ENCODE results near the gene PI16.

PI16 gene

DNA sequence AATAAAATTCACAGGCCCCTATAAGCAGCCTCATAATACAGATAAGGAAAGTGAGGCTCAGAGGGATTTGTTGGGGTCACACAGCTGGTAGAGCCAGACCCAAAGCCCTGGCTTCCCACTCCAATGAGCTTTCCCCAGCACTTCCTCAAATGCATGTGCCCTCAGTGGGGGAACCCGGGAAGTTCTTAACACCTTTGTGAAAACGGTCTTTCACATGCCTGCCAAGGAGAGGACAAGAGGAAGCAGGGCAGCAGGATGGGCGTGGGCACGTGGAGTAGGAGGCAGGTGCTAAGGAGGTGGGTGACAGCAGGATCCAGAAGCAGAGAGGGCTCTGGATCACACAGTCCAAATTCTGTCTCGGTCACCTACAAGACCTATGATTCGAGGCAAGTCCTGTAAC is 598 bp downstream of the PI16 start:
- no peak overlapping the region for H3K4me3 ChIP-seq (ENCODE audit: control insufficient read depth, low read depth, low read length)
- no peak for DNase-seq (ENCODE audit: low read depth)
- TF ChIP-seq, protein P1, sequence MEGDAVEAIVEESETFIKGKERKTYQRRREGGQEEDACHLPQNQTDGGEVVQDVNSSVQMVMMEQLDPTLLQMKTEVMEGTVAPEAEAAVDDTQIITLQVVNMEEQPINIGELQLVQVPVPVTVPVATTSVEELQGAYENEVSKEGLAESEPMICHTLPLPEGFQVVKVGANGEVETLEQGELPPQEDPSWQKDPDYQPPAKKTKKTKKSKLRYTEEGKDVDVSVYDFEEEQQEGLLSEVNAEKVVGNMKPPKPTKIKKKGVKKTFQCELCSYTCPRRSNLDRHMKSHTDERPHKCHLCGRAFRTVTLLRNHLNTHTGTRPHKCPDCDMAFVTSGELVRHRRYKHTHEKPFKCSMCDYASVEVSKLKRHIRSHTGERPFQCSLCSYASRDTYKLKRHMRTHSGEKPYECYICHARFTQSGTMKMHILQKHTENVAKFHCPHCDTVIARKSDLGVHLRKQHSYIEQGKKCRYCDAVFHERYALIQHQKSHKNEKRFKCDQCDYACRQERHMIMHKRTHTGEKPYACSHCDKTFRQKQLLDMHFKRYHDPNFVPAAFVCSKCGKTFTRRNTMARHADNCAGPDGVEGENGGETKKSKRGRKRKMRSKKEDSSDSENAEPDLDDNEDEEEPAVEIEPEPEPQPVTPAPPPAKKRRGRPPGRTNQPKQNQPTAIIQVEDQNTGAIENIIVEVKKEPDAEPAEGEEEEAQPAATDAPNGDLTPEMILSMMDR (conservative IDR thresholded peaks at IDR 0.05; ENCODE audit: control insufficient read depth, insufficient read depth, low read depth, low read length), result no peak

GRCh38 chr6:36955671-36956445 is 1.3 kb downstream of the PI16 start:
- no peak overlapping the region for H3K4me3 ChIP-seq (ENCODE audit: control insufficient read depth, low read depth, low read length)
- TF ChIP-seq, protein P1 (conservative IDR thresholded peaks at IDR 0.05; ENCODE audit: control insufficient read depth, insufficient read depth, low read depth, low read length), result no peak
- DNase-seq (ENCODE audit: low read depth), result peak; percentile 20

GRCh38 chr6:36956446-36956820 is 1.9 kb downstream of the PI16 start:
- no peak for DNase-seq (ENCODE audit: low read depth)

DNA sequence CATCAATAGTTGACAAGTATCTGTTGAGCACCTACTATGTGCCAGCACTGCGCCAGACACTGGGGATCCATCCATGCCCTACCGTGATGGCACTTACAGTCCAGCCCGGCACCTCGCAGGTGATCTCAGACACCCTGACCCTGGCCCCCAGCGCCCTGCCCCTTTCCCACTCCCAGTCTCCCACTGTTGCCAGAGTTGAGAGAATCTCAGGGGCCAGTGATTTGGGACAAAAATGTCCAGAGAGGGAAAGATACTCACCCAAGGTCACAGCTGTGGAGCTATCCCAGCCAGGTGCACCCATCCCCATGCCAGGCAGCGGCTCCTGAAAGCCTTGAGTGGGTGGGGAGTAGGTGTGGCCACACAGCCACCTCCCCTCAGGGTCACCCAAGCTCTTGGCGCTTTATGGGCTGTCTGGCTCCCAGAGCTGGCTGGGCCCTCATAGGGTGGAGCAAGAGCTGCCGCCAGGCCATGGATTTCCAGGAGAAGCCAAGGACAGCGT is 3.3 kb downstream of the PI16 start:
- no peak overlapping the region for H3K4me3 ChIP-seq (ENCODE audit: control insufficient read depth, low read depth, low read length)
- no peak for DNase-seq (ENCODE audit: low read depth)
- TF ChIP-seq, protein P1 (conservative IDR thresholded peaks at IDR 0.05; ENCODE audit: control insufficient read depth, insufficient read depth, low read depth, low read length), result no peak

More at GRCh38 chr6:36956446-36956820, 1.9 kb downstream of the PI16 start:
- H3K4me3 ChIP-seq (ENCODE audit: control insufficient read depth, low read depth, low read length), result no peak overlapping the region
- TF ChIP-seq, protein P1 (conservative IDR thresholded peaks at IDR 0.05; ENCODE audit: control insufficient read depth, insufficient read depth, low read depth, low read length), result no peak

DNA sequence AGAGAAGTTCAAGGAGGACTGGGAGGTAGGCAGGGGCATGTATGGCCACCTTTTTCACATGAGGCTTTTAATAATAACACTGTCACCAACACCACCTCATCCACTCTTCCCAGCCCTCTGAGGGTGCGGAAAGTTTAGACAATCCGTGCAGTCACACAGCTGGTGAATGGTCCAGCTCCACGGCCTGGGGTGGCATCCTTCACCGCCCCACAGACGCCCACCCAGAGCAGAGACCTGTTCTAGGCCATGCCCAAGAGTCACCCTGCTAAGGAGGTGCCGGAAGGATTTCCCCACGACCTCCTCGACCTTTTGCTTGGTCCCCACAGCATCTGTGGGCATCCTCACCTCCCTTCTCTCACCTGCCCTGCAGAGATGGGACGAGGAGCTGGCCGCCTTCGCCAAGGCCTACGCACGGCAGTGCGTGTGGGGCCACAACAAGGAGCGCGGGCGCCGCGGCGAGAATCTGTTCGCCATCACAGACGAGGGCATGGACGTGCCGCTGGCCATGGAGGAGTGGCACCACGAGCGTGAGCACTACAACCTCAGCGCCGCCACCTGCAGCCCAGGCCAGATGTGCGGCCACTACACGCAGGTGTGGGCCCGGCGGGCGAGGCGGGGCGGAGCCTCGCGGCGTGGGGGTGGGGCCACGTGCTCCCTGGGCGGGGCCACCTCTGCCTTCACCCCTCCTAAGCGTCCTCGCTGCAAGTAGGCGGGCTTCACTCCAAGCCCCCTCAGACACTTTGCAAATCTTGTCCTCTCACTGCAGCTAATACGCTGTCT is 4.4 kb downstream of the PI16 start:
- H3K4me3 ChIP-seq (ENCODE audit: control insufficient read depth, low read depth, low read length), result no peak overlapping the region
- TF ChIP-seq, protein P1 (conservative IDR thresholded peaks at IDR 0.05; ENCODE audit: control insufficient read depth, insufficient read depth, low read depth, low read length), result no peak
- DNase-seq (ENCODE audit: low read depth), result no peak

DNA sequence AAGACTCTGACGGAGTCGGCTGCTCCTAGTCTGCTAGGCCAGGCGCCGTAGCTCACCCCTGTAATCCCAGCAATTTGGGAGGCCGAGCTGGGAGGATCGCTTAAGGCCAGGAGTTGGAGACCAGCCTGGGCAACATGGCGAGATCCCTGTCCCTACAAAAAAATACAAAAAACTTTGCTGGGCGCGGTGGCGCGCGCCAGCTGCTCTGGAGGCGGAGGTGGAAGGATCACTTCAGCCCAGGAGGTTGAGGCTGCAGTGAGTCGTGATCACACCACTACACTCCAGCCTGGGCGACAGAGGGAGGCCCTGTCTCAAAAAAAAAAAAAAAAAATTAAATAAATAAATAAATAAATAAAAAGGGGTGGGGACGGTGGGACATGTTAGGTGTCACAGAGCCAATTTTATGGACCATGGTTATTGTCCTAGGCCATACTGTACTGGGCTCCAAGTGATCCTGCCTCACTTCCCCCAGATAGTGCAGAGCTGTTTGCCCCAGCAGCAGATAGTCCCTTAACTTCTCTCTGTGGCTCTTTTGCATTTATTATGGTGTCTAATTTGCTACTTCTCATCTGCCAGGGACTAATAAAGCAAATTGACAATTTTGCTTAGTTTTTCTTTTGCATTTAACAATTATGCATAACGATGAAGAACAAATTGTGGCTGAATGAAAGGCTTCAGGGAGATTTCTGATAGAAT is 5.2 kb downstream of the PI16 start:
- TF ChIP-seq, protein P1 (conservative IDR thresholded peaks at IDR 0.05; ENCODE audit: control insufficient read depth, insufficient read depth, low read depth, low read length), result no peak
- H3K4me3 ChIP-seq (ENCODE audit: control insufficient read depth, low read depth, low read length), result no peak overlapping the region
- no peak for DNase-seq (ENCODE audit: low read depth)

Data from fibroblast of mammary gland (primary cell).